NCI-H2081 treated with DMSO at 0.1 percent for 48 hours (cell line): Measurements from ENCODE around the gene MYL12A.

Source experiments
- DNase-seq: peaks from one replicate; lab custom pipeline; 2025; lab: John Stamatoyannopoulos, UW

MYL12A gene

DNA sequence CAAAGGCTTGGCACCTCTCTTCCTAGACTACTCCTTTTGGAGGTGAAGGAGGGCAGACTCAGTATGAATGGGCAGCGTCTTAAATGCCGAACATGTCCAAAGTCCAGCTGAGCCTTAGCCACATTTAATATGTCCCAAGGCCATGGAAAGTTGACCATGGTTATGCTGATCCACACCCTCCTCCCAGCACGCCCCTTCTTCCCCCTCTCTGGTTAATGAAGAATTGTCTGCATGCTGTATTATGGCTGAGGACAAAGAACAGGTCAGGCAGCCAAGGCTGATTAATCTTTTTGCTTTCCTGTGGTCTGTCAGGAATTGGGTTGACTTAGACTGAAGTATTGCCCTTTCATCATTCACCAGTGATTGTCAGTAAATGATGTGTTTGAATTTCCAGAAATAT, 22.0 kb upstream of the MYL12A start:
- DNase-seq = no peak

DNA sequence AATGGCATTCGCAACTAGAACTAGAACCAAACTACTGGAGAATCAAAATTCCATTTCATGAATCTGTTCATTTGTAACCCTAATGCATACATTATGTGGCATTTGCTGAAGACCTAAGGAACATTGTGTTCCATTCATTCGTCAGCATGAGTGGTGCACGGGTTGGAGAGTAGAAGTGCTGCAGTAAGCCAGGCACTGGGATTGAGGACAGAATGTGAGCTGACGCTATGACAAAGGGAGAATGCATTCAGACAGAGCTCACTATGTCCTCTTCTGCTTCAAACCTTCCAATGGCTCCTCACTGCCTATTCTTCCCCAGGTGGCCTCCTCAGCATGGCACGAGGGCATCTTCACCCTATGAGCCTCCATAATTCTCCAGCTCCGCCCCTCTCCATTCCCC, 21.6 kb upstream of the MYL12A start:
- no peak for DNase-seq

DNA sequence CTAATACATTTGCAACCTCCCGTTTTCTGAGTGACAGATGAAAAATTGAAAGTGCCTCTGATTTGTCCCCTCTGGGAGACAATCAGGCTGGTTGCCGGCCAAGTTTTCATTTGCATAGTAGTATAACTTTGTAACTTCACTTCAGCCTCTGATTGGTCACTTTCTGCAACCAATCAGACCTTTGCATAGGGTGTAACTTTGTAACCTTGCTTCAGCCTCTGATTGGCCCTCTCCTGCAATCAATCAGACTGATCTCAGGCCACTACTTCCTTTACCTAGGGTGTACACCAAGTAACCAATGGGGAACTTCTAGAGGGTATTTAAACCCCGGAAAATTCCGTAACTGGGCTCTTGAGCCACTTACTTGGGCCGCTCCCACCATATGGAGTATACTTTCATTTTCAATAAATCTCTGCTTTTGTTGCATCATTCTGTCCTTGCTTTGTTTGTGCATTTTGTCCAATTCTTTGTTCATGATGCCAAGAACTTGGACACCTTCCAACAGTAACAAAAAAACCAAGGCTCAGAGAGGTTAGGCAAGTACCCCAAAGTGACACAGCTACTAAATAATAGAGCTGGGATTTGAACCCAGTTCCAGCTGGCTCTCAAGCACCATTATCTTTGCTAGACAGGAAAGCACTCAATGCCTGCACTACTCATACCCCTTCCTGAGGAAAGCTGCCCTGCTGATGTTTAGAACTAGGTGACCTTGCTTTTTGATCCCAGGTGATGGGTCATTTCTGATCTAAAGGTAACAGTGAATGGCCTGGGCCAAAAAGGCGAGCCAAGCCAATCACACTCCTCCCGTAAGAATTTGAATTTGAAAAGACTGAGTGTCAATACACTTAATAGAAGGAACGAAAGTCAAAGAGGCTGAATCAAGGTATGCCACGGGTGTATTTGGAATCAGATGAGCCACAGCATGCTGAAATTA, 16.9 kb upstream of the MYL12A start:
- no peak for DNase-seq

DNA sequence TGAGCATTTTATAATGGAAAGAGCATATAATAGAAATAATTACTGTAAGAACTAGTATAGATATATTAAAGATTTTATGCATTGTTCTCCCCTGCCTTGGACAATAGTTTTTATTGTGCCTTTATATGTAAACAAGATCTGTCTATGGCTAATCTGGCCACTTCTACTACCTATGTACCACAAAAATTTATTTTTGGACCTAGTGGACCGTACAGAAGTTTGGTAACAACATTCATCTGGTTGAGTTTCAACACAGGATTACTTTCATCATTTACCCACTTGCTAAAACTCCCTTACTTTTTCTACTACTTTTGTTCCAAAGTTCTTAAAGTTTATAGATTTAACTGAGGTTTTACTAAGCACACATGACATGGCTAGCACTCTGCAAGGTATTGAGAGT, 14.6 kb upstream of the MYL12A start:
- DNase-seq = no peak

DNA sequence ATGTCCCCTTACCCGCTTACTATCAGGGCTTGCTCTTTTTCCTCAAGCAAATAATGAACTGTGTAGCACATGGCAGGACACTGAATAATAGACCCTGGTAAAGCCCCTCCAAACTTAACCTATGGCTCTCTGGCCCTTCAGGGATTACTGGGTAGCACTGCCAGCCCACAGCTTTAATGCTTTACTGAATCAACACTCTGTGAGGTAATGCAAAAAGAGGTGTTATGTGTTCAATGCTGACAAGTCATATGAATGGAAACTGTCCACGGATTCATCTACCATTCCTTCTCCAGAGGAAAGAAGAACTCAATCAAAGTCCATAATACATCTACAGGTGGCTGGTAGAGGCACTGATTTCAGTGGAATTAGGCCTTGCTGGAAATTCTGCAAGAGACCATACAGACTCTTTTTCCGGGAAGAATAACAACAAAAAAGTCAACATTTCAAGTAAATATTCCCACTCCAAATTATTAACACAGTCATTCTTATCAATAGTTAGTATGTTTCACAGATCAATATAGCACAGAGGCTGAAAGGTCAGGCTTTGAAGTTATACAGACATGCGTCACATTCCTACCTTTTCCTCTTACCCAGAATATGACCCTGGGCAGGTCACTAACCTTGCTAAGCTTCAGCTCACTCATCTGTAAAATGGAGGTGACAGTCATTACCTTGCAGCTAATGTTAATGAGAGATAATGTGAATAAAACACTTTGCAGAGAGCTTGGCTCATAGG, 14.0 kb upstream of the MYL12A start:
- no peak for DNase-seq

DNA sequence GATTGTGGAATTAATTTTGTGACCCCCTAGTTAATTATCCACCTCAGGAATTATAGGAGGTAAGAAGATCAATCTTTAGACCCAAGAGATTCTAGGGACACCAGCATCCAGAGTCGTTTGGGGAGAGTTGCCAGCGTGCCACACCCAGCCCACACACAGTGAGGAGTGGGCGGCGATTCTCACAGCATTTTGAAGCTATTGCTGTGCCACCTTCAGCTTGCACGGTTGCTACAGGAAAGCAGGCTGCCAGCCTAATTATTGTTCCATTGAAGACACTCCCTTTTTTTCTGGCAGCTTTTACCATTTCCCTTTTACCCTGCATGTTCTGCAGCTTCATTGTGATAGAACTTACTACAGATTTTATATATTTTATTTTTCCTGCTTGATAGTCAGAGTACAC, 13.1 kb upstream of the MYL12A start:
- DNase-seq = no peak

DNA sequence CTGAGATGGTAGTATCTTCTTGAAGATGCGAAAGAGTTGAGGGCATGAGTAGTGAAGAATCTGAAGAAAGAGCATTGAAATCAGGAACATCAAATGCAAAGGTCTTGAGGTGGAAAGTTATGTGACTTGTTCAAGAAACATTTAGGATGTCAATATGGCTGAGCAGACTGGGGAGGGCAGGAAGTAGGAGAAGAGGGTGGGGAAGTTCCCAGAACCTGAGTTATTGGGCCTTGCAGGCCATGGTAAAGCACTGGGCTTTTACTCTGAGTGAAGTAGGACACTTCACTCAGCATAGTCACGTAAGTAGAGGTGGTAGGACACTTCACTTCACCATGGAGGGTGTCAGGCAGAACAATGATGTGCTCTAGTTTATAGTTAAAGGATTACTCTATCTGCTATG, 11.8 kb upstream of the MYL12A start:
- no peak for DNase-seq

DNA sequence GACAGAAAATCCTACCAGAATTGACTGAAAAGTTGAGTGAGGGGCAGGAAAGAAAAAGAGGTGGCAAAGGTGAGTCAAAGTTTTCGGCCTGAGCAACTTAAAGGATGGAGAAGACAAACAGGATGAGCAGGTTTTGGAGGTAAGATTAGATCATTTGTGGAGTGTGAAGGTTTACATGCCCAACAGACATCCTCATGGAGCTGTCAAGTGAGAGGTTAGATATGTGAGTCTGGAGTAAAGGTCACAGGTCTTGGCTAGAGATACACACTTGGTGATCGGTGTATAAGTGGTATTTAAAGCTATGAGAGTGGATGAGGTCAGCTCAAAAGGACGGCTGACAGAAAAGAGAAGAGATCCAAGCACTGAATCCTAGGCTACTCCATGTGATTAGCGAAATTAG, 11.1 kb upstream of the MYL12A start:
- DNase-seq = no peak

DNA sequence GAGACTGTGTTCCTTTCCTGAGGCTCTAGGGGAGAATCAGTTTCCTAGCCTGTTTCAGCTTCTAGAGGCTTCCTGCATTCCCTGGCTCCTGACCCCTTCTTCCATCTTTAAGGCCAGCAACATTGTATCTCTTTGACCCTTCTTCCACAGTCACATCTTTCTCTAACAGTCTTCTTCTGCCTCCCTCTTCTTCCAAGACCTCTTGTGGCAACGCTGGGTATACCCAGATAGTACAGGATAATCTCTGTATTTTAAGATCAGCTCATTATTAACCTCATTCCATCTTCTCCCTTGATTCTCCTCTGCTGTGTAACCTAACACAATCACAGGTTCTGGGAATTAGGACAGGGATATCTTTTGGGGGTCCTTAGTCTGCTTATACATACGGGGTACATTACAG, 8.9 kb upstream of the MYL12A start:
- DNase-seq = no peak

DNA sequence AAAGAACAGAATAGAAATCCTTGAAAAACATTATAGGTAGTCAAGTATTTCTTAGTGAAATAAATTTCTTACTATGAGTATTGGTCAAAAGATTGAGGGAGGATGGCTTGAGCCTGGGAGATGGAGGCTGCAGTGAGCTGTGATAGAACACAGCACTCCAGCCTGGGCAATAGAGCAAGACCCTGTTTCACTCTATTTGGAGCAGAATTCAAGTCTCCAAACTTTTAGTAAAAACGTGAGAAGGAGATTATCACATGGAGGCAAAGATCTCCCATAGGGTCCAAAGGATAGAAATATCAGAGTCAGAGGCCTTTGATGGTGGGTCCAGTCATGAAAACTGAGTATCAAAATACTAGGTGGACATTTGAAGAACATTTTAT, 2.4 kb upstream of the MYL12A start:
- no peak for DNase-seq

DNA sequence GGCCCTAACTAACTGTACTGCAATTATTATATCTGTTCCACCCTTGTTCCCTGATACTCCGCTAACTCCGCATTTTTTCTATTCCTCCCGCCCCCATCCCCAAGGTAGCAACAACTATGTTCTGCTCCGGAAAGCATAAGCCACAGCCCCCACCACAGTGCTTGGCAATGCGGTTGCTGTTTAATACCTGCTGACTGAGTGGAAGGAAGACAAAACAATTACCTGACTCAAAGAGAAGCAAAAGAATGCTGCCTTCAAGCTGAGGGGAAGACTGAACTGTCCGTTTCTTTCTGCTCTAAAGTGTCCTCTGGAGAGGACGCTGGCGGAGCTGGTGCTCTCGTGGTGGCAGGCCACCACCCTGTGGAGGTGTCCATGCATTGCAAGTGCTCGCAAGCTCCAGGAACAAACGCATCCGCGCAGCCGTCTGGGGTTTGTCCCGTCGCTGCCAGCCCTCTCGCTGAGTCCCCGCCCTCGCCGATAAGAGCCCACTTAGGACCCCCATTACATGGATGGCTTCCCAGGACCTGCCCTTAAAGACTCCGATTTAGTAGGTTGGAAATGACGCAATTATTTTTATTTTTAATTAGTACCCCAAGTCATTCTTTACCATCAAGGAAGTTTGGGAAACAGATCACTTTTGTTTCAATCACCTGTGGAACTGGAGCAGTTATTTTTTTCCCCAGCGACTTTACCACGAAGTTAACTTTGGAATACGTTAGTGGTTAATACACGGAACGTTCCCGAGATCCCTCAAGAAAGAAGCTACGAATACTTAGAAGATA, 1.6 kb upstream of the MYL12A start:
- peak; percentile 65 for DNase-seq

DNA sequence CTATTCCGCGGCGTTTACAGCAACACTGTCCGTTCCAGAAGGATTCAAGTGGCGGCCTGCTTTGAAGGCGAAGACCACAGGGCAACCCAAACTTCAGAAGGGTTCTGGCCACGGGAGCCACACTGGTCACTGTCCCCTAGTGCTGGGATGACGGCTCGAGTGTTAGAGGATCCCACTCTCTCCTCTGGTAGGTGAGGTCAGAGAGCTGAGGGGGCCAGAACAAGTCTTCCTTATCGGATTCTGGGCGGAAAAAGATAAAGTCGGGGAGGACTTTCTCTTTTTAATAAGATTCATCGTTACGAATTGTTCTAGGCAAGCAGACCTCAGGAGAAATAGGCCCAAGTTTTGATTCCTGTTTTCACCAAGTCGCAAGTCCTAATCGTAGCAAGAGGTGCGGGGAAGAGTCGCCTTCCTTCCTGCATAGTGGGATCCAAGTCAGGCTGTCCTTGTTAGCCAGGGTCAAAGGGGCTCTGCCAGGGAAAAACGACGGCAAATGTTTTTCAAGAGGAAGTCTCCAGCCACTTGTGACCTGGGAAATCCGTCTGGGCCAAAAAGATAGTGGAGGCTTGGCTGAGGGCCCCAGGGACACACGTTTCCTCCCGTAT, 864 bp upstream of the MYL12A start:
- DNase-seq = no peak

DNA sequence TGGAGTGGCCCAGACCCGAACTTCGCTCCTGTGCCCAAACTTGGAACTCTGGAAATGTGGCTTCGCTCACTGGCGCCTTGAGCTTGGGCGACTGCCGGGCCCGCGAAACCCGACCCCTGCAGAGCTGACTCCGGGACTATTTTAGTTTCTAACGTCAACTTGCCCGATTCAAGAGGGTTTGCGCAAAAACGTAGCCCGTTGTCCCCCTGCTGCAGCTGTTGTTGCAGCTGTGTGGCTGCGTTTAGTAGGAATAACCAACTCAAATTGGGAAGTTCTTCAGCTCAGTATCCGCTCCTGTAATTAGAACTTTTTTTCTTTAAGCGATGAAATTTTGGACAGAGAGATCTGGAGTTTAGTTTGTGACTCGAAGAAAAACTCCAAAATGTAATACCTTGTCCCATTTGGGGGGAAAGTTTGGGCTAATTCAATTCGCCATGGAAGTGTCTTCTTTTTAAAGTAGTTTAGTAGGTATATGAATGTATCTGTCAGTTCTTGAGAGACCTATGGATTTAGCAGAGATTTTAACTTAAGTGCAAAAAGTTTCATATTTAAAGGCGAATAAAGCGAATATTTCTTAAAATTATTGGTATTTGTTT, 559 bp downstream of the MYL12A start:
- DNase-seq = no peak

DNA sequence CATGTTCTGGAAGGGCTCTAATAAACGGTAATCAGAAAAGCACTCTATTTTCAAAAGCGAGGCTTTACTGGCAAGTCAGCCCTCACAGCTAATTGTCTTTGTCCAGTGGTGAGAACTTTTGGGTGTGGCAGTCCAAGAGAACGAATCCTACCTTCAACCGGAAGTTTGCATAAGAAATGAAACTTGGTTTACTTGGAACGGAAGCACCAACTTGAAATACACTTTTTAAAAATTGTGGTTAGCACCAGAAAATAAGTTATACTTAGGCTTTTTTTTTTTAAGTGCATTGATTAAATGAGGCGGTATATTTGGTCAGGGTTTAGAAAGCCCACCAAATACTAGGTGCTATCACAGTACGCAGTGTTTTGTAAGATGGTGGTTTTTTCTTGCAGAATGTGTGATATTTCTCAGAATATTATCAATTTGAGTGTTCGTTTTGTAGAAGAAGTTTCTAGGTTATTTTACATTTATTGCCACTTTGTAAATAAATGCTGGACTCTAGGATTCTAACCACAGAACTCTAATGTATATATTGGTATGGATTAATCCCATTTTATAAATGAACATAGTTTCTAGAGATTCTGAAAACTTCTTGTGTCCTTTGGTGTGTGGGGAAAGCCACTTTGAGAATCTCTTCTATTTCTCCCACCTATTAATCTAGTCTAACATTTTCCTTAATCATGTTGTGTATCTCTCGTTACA, 1.2 kb downstream of the MYL12A start:
- DNase-seq = no peak

DNA sequence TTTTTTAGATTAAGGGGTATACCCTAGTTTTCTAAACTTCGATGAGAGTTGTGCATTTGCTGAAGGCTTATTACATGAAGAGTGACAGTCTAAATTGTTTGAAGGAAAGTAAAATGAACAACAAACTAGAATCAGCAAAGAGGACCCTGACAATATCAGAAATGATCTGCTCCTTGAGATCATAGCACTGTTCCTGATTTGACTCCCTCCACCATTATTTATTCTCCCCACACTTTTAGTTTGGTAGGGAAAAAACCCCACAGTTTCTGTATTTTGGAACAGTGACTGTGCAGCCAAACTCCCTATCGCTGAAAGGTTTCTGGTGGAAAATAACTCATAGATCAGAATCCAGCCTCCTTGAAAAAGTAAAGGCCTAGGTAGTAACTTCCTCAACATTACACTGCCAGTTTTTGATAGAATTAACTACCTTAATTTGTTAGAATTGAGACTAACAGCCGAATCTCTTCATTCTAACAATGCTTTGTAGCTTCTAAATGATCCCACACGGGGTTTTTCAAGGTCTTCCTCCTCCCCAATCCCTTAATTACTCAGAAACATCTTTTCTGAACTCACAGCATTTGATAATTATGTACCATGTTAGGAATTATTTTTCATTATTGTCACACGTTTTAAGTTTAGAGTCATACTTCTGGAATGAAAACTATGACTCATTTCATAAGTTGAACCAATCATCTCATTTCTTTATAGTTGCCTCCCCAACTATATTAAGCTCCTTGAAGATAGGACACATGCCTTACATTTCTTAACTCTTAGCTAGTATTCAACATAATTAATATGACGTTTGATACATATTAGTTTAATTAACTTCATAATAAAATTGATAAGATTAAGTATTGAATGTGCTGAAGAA, 2.9 kb downstream of the MYL12A start:
- DNase-seq = no peak

DNA sequence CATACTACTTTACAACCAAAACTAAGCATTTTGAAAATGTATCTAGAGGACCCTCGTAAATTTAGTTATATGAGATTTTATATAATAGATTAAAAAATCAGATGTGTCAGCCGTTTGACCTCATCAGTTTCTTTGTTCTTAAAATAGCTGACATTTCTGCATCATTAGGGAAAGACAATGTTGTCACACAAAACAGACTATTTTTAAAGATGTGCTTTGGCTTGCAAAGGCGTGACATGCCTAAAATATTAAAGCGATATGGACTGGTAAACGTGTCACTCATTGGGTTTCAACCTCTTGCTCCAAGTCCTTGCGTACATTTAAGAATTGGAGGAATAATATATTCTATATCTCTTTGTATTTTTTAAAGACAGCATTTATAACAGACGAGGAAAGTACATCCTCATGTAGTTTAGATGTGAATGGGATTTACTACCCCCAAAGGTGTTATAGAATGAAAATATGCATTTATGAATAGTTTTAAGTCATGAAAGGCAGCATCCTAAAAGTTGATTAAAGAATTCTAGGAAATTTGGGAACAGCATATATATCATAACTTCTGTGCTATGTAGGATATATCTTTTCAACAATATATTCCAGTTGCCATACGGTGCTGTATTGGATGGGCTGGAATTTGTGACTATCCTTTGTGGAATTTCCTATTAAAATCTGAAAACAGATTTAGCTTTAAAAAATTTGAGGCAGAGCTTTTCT, 3.8 kb downstream of the MYL12A start:
- no peak for DNase-seq

DNA sequence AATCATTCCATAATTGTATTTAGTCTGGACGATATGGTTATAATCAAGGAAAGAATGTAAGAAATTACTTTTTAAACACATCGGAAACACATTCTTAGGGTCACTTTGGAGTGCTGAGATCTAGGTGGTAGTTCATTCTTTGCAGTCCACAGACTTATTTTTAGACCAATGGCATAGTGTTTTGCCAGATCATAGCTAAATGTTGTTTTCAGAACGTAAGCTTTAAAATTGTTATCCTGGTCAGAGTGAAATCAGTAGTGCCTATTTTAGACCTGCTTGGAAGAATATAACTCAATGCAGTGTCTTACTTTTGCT, 4.3 kb downstream of the MYL12A start:
- no peak for DNase-seq

DNA sequence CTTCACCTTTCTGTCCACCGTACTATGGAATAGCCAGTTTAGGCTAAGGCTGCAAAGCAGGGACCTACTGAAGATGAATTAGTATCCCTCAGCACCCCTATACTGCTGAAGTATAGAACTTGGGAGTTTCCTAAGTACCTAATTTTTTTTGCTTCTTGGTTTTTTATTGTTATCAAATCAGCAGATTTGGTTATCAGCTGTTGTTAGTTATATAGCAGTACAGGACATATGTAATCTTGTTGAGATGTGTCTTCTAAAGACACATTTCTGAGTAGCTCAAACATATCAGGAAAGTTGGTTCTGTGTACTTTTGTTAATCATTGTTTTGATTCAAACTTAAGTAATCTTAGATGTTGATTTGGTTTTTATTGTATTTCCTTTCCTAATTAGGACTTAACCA, 5.2 kb downstream of the MYL12A start:
- no peak for DNase-seq

DNA sequence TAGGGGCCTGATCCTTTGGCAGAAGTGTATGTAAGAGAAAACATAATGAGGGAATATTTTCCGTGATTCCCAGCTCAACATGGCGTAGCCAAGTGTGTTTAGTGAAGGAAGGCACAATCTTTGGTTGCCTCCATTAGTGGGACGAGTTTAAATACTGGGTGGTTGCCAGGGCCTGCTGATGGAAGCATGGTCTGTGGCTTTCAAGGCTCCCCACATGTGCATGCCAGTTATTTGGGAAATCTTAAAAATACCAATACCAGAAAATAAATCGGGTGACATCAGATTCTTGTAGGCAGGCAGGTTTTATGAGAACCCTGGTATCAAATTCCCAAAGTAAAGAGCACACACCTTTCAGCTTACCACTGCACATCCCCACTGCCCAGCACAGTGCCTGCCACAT, 7.1 kb downstream of the MYL12A start:
- no peak for DNase-seq
